GM19239 (cell line): ENCODE data around the gene ANXA3.

Experiments
- DNase-seq: peaks from one replicate; pipeline ENCODE4 v3.0.0; 2011; ENCODE audit warnings: low spot score; ENCODE audit not compliant: insufficient read length
- FAIRE-seq: peaks from 2 replicates; lab custom pipeline; 2011; peaks lifted over from hg19 to GRCh38; lab: Jason Lieb, UNC

ANXA3 gene

GRCh38 chr4:78606530-78607095, 55.0 kb downstream of the ANXA3 start:
- no peak for DNase-seq
- no peak for FAIRE-seq

GRCh38 chr4:78608684-78609083, 57.1 kb downstream of the ANXA3 start:
- FAIRE-seq (peak; percentile 56), DNase-seq (no peak)

DNA sequence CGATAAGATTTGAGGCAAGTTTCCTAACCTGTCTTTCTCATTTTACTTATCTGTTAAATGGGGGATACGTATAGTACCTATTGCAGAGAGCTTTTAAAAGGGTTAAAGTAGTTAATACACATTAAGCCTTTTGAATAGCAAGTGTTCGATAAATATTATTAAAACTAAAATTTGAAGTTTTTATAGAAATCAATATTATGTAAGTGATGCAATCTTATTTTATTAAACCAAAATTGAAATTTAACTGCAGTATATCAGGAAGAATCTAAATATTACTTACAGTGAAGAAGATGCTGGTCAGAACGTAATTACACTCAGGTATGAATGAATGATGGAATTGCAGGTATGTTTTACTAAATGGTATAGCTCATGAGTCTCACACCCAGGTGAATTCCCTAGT, 58.0 kb downstream of the ANXA3 start:
- DNase-seq (no peak), FAIRE-seq (no peak)

- FAIRE-seq (peak; percentile 35), DNase-seq (no peak)
Measured at GRCh38 chr4:78610546-78611214, 59.1 kb downstream of the ANXA3 start.

GRCh38 chr4:78611215-78611558, 59.6 kb downstream of the ANXA3 start:
- DNase-seq (no peak), FAIRE-seq (no peak)

GRCh38 chr4:78612398-78613178, 61.0 kb downstream of the ANXA3 start:
- no peak for DNase-seq
- peak; percentile 94 for FAIRE-seq

DNA sequence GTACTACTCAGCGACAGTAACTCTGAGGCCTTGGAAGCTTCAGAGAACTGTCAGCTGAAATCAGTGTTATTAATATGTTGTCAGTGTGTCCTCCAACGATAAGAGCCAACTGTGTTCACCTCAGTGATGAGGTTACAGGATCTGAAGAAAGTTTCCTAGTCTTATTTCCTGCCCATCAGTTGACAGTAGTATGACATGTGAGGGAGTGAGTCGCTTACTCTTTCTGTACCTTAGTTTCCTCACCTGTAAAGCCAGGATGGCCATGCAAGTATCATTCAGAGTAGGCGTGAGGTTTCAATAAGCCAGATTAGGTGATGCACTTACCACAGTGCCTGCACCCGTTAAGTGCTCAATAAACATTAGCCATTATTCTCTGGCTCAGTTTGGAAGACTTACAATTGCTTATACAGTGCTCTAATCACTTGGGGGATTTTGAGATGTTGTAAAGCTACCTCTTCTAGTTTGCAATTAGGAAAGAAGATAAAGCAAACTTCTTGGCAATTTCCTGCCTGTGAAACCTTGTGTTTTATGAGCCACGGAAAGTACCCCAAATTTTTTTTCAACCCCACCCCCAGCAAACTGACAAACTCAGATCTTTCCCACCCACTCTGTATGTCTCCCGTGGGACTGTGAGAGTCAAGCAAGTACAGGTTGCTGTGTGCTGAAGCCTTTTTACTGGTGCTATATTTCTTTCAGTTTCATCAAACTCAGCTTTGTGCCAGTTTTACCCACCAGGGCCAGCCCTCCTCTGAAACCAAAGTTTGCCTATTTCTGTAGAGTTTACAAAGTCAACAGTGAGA, 62.2 kb downstream of the ANXA3 start:
- FAIRE-seq (peak; percentile 96), DNase-seq (peak; percentile 25)

DNA sequence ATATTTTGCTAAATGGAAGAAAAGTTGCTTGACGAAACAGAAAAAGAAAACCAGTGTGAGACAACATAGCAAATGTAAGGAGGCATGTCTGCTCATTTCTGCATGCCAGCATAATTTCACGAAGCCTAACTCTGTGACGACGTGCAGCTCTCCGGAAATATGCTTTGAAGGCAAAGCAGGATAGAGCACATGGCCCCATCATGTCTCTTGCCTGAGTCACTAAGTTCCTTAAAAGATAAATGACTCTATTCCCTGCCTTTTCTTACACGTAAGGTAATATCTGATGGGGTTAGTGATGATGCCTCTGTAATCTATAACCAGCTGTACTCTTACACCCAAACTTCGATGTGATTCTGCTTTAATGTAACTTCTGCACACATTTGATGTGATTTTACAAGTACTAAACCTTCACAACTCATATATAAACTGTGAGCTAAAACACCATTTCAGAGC, 64.5 kb downstream of the ANXA3 start:
- FAIRE-seq (no peak), DNase-seq (no peak)

DNA sequence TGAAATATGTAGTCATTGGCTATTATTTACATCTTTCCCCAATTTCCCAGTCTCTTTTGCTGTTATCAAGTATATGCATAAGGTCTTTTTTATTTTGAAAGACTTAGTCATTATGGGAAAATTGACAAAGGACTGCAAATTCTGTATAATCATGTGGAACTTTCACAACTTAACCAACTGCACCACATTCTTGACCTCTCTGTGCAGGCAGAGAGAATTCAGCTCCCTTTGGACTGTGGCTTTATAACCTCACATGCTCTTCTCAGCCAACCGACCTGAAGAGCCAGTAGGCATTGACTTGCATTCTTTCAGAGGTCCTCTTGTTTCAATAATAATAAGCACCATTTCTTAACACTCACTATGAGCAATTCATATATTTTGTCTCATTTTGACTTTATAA, 66.9 kb downstream of the ANXA3 start:
- no peak for DNase-seq
- no peak for FAIRE-seq

DNA sequence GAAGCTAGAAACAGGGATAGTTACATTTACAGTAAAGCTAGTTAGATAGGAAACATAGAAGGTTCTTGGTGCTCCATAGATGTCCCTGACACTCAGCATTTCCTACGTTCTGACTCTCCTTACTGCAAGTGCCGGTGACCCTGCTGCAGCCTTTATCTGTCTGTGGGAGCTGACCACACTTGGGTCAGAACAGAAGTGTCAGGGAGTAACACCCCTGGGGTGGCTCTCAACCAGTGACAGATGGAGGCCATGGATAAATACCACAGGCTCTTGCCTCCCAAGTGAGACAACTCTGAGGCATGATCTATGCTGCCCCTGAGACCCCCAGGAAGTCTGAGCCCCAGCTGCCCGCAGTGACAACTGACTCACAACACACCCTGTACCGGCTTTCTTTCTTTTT, 69.8 kb downstream of the ANXA3 start:
- FAIRE-seq (no peak), DNase-seq (no peak)

DNA sequence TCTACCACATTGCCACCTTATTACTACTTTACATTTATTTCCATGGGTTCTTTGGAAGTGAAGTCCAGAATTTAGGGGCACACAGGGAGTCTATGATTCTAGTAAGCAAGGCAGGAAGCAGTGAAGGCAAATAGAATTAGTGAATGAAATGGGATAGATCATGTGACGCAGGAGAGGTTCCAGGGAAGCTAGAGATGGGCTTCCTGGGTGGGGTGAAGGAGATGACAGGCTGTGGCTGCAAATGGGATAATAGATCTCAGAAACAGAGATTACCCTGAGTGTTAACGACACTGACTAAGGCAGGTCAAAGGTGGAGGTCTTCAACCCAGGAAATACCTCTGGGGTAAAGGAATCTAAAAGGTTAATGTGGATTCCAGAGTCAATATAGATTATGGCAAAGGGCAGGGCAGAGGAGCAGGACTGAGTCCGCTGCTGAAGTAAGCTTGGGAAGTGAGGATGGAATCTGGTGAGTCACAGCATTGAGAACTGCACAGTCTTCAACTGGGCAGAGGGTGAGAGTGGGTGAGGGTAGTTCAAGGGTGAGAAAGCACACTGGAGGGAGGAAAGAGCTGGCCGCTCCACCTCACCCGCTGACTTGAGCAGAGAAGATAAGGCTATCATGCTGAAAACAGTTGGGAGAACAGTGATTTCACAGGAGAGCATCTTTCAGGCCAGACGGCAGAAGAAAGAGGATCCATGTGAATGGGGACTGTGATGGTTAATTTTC, 70.8 kb downstream of the ANXA3 start:
- FAIRE-seq: no peak
- DNase-seq: no peak

DNA sequence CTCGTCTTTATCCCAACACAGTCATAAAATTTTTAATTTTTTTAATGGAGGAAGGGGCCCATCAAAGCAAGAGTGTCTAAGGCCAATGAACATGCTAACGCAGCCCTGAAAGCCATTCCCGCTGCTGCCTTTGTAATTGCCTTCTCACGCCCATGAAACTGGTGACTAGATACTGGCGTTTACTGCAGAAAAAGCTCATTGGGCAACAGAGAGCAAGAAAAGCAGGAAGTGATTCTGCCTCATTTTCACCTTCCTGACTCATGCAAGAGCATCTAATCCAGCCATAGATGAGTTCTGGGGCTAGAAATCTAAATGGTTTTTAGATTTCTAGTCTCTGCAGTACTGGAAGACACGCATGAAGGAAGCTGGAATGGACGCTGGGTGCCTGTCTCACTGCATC, 72.5 kb downstream of the ANXA3 start:
- FAIRE-seq (peak; percentile 26), DNase-seq (no peak)

GRCh38 chr4:78625073-78625472, 73.5 kb downstream of the ANXA3 start:
- no peak for DNase-seq
- no peak for FAIRE-seq

DNA sequence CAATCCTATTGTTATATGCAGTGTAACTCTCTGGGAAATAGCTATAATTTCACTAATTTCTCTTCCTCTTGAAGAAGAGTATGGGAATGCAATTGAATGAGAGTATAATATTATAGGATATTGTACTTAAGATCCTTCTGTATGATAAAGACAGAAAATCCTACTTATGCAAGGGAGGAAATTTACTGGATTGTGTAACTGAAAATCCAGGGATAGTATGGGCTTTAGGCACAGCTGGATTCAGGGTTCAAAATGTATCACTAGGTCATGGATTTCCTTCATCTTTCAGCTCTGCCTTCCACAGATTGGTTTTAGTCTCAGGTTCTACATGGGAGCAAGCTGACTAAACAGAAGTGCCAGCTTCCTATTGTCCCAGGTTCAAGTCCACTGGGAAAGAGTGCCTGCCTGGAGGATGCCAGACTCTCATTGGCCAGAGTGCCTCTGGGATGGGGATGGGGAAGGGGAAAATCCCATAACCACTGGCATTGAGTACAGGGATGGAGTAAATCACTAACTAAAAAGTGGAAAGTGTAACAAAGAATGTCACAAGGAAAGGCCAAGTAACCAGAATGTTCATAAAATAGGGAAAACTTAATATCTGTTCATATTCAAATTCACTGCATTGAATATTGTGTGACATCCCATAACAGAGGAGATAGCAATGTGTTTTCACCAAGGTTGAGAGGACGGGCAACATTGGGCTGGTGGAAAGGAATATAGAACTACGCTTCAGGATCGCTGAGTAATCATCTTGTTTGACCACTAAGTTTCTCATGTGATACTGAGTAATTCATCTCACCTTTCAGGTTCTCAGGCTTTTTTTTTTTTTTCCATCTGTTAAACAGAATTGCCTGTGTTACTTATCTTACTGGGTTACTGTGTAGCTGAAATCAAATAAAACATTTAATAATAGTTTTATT, 75.7 kb downstream of the ANXA3 start:
- DNase-seq (no peak), FAIRE-seq (no peak)

DNA sequence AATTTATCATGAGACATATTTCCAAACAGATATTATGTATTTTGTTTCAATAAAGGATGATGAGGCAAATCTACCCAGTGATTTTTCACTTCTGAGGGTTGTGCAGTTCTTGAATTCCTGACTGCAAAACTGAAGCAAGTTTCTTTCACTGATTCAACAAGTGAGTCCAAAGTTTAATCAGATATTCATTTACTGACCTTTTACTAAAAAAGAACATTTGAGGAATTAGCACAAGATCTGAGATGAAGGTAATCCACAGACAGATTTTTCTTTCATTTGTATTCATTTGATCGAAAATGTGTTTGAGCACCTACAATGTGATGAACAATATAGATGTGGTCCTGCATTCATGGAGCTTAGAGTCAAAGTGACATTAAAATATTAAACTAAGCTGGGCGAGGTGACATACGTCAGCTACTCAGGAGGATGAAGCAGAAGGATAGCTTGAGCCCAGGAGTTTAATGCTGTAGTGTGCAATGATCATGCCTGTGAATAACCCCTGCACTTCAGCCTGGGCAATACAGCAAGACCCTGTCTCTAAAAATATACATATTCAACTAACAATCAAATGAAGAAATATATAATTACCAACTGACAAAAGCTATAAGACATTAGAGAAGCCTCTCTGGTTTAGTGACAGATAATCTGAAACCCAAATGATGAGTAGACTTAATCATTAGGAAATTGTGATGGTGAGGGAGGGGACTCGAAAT, 76.6 kb downstream of the ANXA3 start:
- DNase-seq (no peak), FAIRE-seq (peak; percentile 70)

GRCh38 chr4:78629991-78630541, 78.5 kb downstream of the ANXA3 start:
- FAIRE-seq: peak; percentile 54
- DNase-seq: no peak

DNA sequence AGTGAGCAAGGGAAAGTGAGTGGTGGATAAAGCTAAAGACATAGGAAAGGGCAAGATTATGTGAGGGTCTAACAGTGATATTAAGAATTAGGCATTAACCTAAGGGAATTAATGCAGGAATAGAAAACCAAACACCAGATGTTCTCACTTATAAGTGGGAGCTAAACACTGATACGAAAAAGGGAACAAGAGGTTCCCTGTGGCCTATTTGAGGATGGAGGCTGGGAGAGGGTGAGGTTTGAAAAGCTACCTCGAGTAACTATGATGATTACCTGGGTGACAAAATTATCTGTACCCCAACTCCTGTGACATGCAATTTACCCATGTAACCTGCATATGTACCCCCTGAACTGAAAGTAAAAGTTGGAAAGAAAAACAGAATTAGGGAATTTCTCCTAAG, 79.0 kb downstream of the ANXA3 start:
- FAIRE-seq (no peak), DNase-seq (no peak)

- FAIRE-seq (no peak), DNase-seq (no peak)
Measured at GRCh38 chr4:78634011-78634664, 82.6 kb downstream of the ANXA3 start.
